Endothelial cell of umbilical vein (primary cell): ENCODE measurements around the gene MEI4. TPM values are rescaled to one million over a fixed set of nuclear protein-coding genes. Genes with fewer than 3 reads are reported as not detected.

Experiments
- BruUV-seq: library from RNA; stranded (reverse); fragments of 400-500 nt; replicated peaks from 2 replicates; lab custom pipeline; 2021; lab: Mats Ljungman, UMichigan
- CTCF ChIA-PET: fragments of 300-600, 350-600 bp; sonication (Branson Sonifier 250); formaldehyde crosslinking; loops from one replicate; lab custom pipeline; 2021; ENCODE audit warnings: antibody characterized with exemption, inconsistent platforms; lab: Charles Lee
- POLR2A ChIA-PET: fragments of 300-600, 350-600 bp; sonication (Branson Sonifier 250); formaldehyde crosslinking; loops from one replicate; lab custom pipeline; 2021; ENCODE audit warnings: antibody characterized with exemption, inconsistent platforms; lab: Charles Lee
- DNase-seq: peaks from one replicate; pipeline ENCODE4 v3.0.0-alpha.2; 2011; ENCODE audit warnings: low read depth, low spot score
- FAIRE-seq: peaks from 2 replicates; lab custom pipeline; 2011; peaks lifted over from hg19 to GRCh38; lab: Jason Lieb, UNC
- H2AFZ ChIP-seq: 2 replicates; pipeline ENCODE4 v1.6.0; 2012; ENCODE audit warnings: low read depth, low read length, control low read depth, inconsistent platforms
- H3K27ac ChIP-seq: 2 replicates; pipeline ENCODE4 v1.5.1; 2011; ENCODE audit warnings: low read depth, mild to moderate bottlenecking, control low read depth, low read length, moderate library complexity; ENCODE audit not compliant: insufficient read depth
- H3K27me3 ChIP-seq, 2 experiments: 2 replicates each; pipeline versions ENCODE4 v1.6.0 to v1.6.1; 2011; ENCODE audit warnings: low read length in 2 of 2, mixed read lengths in 1 of 2; ENCODE audit not compliant: control insufficient read depth in 2 of 2, insufficient read depth in 2 of 2
- H3K36me3 ChIP-seq, 2 experiments: 2 replicates in 1 of 2; 3 replicates in 1 of 2; pipeline ENCODE4 v1.5.1; 2011; ENCODE audit warnings: low read length in 2 of 2, mild to moderate bottlenecking in 1 of 2, moderate library complexity in 1 of 2; ENCODE audit not compliant: control insufficient read depth in 2 of 2, insufficient read depth in 2 of 2; ENCODE audit errors: extremely low read depth in 1 of 2
- H3K4me1 ChIP-seq: 3 replicates; pipeline ENCODE4 v1.5.1; 2011; ENCODE audit warnings: mild to moderate bottlenecking, low read length; ENCODE audit not compliant: control insufficient read depth, insufficient read depth; ENCODE audit errors: extremely low read depth
- H3K4me2 ChIP-seq: 2 replicates; pipeline ENCODE4 v1.6.1; 2011; ENCODE audit warnings: low read length, control low read depth, mixed read lengths; ENCODE audit not compliant: insufficient read depth
- H3K4me3 ChIP-seq, 3 experiments: fragments of 200-600 bp in 1 of 3; sonication (generic), shearing (Covaris generic) in 1 of 3; replicated peaks in 1 of 3; 2 replicates each; pipeline ENCODE4 v1.5.1; 2011 to 2016; ENCODE audit warnings: control low read depth in 3 of 3, low read length in 3 of 3, mild to moderate bottlenecking in 2 of 3, inconsistent platforms in 1 of 3, low read depth in 1 of 3, moderate library complexity in 1 of 3; ENCODE audit not compliant: insufficient read depth in 1 of 3
- H3K79me2 ChIP-seq: 2 replicates; pipeline ENCODE4 v1.6.0; 2012; ENCODE audit warnings: low read length, inconsistent platforms; ENCODE audit not compliant: control insufficient read depth, insufficient read depth
- H3K9ac ChIP-seq: replicated peaks from 2 replicates; pipeline ENCODE3; 2011; ENCODE audit warnings: low read length, control low read depth; ENCODE audit not compliant: insufficient read depth; ENCODE audit errors: extremely low read depth
- H3K9me1 ChIP-seq: replicated peaks from 3 replicates; pipeline ENCODE4 v1.6.0; 2011; ENCODE audit warnings: mild to moderate bottlenecking, low read length; ENCODE audit not compliant: control insufficient read depth, insufficient read depth; ENCODE audit errors: extremely low read depth
- H3K9me3 ChIP-seq: replicated peaks from 2 replicates; pipeline ENCODE4 v1.5.1; 2012; ENCODE audit warnings: low read length, inconsistent platforms; ENCODE audit not compliant: control insufficient read depth, insufficient read depth
- H4K20me1 ChIP-seq: replicated peaks from 2 replicates; pipeline ENCODE3; 2011; ENCODE audit warnings: mild to moderate bottlenecking, low read length; ENCODE audit not compliant: control insufficient read depth, insufficient read depth; ENCODE audit errors: extremely low read depth
- EZH2 ChIP-seq: IDR thresholded peaks from 2 replicates; pipeline ENCODE4 v1.6.1; 2012; ENCODE audit warnings: borderline replicate concordance, low read depth, mild to moderate bottlenecking, moderate library complexity, low read length, inconsistent platforms; ENCODE audit not compliant: severe bottlenecking
- FOS ChIP-seq: IDR thresholded peaks from 2 replicates; pipeline ENCODE4 v1.6.1; 2011; ENCODE audit warnings: mild to moderate bottlenecking, low read length, moderate library complexity, borderline replicate concordance; ENCODE audit not compliant: insufficient read depth
- GATA2 ChIP-seq: IDR thresholded peaks from 2 replicates; pipeline ENCODE4 v1.7.0; 2011; ENCODE audit warnings: low read depth, mild to moderate bottlenecking, moderate library complexity, mixed read lengths, low read length; ENCODE audit not compliant: insufficient read length, insufficient read depth
- JUN ChIP-seq: IDR thresholded peaks from 2 replicates; pipeline ENCODE4 v1.6.1; 2011; ENCODE audit warnings: borderline replicate concordance, low read depth; ENCODE audit not compliant: insufficient read length, insufficient read depth
- MYC ChIP-seq: IDR thresholded peaks from one replicate; pipeline ENCODE4 v1.6.1; 2011; ENCODE audit warnings: mild to moderate bottlenecking, low read depth, low read length
- POLR2A ChIP-seq: IDR thresholded peaks from 2 replicates; pipeline ENCODE4 v1.6.1; 2012; ENCODE audit warnings: low read depth, mild to moderate bottlenecking, control low read depth, low read length
- POLR2AphosphoS5 ChIP-seq: IDR thresholded peaks from 2 replicates; pipeline ENCODE4 v1.6.1; 2012; ENCODE audit warnings: low read depth, mild to moderate bottlenecking, control low read depth, low read length, moderate library complexity; ENCODE audit not compliant: insufficient read depth
- dilution Hi-C: fragments of 300-500 bp; cut with MboI; formaldehyde crosslinking; loops from one replicate; pipeline ENCODE4 v1.15.0; 2019; ENCODE audit warnings: low sequenced_read_pairs; ENCODE audit not compliant: extremely low pct_ligation_motif_present
- intact Hi-C: fragments of 100-400 bp; cut with micrococcal nuclease; formaldehyde crosslinking; loops from one replicate; pipeline ENCODE4 v1.10.0; 2022
- polyA plus RNA-seq, 4 experiments: library from polyadenylated mRNA; depleted of rRNA in 3 of 4; stranded (reverse) in 3 of 4; unstranded in 1 of 4; fragments of >200 nt; gene quantifications; 2 replicates each; pipeline versions ENCODE4 v1.2.1 to v1.2.3, GENCODE V29; 2011 to 2012; ENCODE audit warnings: missing spikeins in 1 of 4
- total RNA-seq: library from RNA; stranded (reverse); gene quantifications from 2 replicates; pipeline ENCODE4 v1.2.3, GENCODE V29; 2021
- TF ChIP-seq, protein P1 (sequence below): IDR thresholded peaks from 2 replicates; pipeline ENCODE4 v1.6.1; 2011; ENCODE audit not compliant: insufficient read depth, insufficient read length
- TF ChIP-seq, protein P2 (sequence below), 2 donors: IDR thresholded peaks; 1 replicate in 1 of 2; 2 replicates in 1 of 2; pipeline ENCODE4 v1.5.1; 2011; ENCODE audit warnings: low read length in 2 of 2, mild to moderate bottlenecking in 2 of 2, moderate library complexity in 2 of 2, control low read depth in 1 of 2, inconsistent platforms in 1 of 2, low read depth in 1 of 2; ENCODE audit not compliant: insufficient read depth in 1 of 2; ENCODE audit errors: extremely low read depth in 1 of 2

The MEI4 gene
- total and polyA plus RNA-seq, 2 donors (not counting 3 experiments of a cell fraction or from before 2014, with no cell fraction given): not detected

DNA sequence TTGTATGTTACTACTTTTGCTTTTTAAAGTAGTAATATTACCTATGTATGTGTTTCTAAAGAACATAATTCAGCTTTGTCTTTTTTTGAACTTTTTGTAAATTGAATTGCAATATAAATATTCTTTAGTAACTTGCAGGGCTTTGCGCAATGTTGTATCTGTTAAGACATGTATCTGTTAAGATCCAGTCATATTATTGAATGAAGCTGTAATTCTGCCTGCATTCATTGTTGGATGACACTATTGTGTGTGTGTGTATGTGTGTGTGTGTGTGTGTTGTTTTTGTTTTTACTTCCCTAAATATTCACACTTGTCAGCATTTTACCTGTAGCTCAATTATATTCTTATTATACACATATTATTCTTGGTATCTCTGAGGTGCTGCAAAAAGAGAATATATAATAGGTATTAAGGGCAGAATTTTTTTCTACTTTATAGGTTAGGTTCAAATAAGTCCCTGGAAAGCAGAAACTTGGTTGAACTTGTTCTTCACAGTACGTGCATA is 164.0 kb downstream of the MEI4 start:
- Histone ChIP-seq H4K20me1 (no peaks in the 10 kb centered on the region), H3K4me2 (no peak overlapping the region), H3K9me1 (no peaks in the 10 kb centered on the region), H3K9ac (no peak overlapping the region), H3K4me3 (no peak overlapping the region), H3K4me1 (no peaks in the 10 kb centered on the region), H3K79me2 (no peaks in the 10 kb centered on the region), H3K27ac (no peak overlapping the region), H3K27me3 (no peaks in the 10 kb centered on the region), H2AFZ (no peak overlapping the region), H3K36me3 (no peaks in the 10 kb centered on the region), H3K9me3 (no peaks in the 10 kb centered on the region)
- DNase-seq (no peak), FAIRE-seq (no peak)
- no TSS peak for BruUV-seq
- dilution Hi-C loops (no loop called here), intact Hi-C loops (no loop called here)
- ChIA-PET POLR2A (no interaction called here), CTCF (no interaction called here)
- TF ChIP-seq, protein P1, sequence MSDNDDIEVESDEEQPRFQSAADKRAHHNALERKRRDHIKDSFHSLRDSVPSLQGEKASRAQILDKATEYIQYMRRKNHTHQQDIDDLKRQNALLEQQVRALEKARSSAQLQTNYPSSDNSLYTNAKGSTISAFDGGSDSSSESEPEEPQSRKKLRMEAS: no peak
- TF ChIP-seq GATA2 (no peak), JUN (no peak), POLR2AphosphoS5 (no peak), MYC (no peak), EZH2 (no peak), POLR2A (no peak), FOS (no peak)
- TF ChIP-seq, protein P2, sequence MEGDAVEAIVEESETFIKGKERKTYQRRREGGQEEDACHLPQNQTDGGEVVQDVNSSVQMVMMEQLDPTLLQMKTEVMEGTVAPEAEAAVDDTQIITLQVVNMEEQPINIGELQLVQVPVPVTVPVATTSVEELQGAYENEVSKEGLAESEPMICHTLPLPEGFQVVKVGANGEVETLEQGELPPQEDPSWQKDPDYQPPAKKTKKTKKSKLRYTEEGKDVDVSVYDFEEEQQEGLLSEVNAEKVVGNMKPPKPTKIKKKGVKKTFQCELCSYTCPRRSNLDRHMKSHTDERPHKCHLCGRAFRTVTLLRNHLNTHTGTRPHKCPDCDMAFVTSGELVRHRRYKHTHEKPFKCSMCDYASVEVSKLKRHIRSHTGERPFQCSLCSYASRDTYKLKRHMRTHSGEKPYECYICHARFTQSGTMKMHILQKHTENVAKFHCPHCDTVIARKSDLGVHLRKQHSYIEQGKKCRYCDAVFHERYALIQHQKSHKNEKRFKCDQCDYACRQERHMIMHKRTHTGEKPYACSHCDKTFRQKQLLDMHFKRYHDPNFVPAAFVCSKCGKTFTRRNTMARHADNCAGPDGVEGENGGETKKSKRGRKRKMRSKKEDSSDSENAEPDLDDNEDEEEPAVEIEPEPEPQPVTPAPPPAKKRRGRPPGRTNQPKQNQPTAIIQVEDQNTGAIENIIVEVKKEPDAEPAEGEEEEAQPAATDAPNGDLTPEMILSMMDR (IDR thresholded peaks at IDR 0.05; ENCODE audit: extremely low read depth in 1 of 2, insufficient read depth in 1 of 2, low read depth in 1 of 2, low read length in 2 of 2): no peak
